Activated naive CD4-positive, alpha-beta T cell treated with anti-CD3 and anti-CD28 coated beads, Interleukin-2, amount 10 ng/mL, durations not matched to agents 7 days and 5 days (primary cell): Measurements from ENCODE around the gene PFDN1.

Experiments used
- CTCF ChIA-PET: fragments of 350-600 bp; sonication (Branson Sonifier 250); formaldehyde crosslinking; loops from one replicate; lab custom pipeline; 2021; ENCODE audit warnings: antibody characterized with exemption; lab: Charles Lee
- DNase-seq: peaks from one replicate; pipeline ENCODE4 v3.0.0-alpha.2; 2020
- H3K27ac Mint-ChIP-seq: one replicate; pipeline ENCODE4 v1.8.0; 2021; ENCODE audit warnings: mild to moderate bottlenecking, moderate library complexity, mixed read lengths
- H3K27me3 Mint-ChIP-seq: one replicate; pipeline ENCODE4 v1.8.0; 2021; ENCODE audit warnings: mild to moderate bottlenecking, mixed read lengths
- H3K36me3 Mint-ChIP-seq: one replicate; pipeline ENCODE4 v1.8.0; 2021; ENCODE audit warnings: mixed read lengths
- H3K4me1 Mint-ChIP-seq: one replicate; pipeline ENCODE4 v1.8.0; 2021; ENCODE audit warnings: mixed read lengths
- H3K4me3 Mint-ChIP-seq: one replicate; pipeline ENCODE4 v1.8.0; 2021; ENCODE audit warnings: mild to moderate bottlenecking, moderate library complexity, mixed read lengths
- H3K9me3 Mint-ChIP-seq: one replicate; pipeline ENCODE4 v1.8.0; 2021; ENCODE audit warnings: mixed read lengths

PFDN1 gene

DNA sequence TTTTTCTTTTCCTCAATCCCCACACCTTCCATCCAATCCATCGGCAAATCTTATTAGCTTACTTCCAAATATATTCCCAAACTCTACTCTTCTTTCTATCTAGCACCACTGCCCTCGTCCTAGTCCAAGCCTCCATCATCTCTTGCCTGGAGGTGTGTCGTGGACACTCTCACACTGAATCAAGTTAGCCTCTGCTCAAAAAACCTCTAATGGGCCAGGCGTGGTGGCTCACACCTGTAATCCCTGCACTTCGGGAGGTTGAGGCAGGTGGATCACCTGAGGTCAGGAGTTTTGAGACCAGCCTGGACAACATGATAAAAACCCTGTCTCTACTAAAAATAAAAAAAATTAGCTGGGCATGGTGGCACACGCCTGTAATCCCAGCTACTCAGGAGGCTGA is 46.2 kb downstream of the PFDN1 start:
- Mint-ChIP-seq H3K9me3 (peaks cover 5% of the 10 kb centered on the region), H3K27ac (no peak overlapping the region), H3K4me1 (peaks cover 47% of the 10 kb centered on the region), H3K36me3 (peaks cover 47% of the 10 kb centered on the region), H3K27me3 (no peaks in the 10 kb centered on the region), H3K4me3 (no peak overlapping the region)
- CTCF ChIA-PET, result interaction anchor here (1.9 to 29.4 kb wide), 4 partner anchors 8 to 89 kb away, joined by 4 to 856 read pairs (median 7); partner anchors contain the start of gene HBEGF
- DNase-seq, result no peak

DNA sequence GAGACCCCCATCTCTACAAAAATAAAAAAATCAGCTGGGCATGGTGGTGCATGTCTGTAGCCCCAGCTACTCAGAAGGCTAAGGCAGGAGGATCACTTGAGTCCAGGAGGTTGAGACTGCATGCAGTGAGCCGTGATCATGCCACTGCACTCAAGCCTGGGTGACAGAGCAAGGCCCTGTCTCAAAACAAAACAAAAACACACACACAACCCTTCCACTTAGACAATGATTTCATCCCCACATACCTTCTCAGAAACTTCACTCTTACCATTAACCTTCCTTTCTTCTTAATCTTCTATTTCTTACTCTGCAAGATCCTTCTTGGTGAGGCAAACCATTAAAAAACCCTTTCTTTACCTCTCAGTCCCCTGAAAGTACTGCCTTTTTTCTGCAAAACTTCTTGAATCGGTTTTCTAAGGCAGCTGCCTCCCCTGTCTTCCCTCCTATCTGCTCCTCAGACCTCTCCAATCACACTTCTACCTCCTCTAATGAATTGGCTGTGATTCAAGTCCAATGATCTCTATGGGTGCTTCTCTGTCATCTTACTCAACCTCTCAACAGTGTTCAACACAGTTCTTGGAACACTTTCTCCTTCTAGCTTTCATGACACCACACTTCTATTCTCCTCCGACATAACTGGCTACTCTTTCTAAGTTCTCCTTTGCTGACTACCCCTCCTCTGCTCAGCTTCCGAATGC is 47.3 kb downstream of the PFDN1 start:
- CTCF ChIA-PET, result interaction anchor here (3.6 to 29.4 kb wide), 2 partner anchors 11 to 90 kb away, joined by 14 to 856 read pairs; partner anchors contain the start of gene HBEGF
- Mint-ChIP-seq H3K27ac (no peak overlapping the region), H3K4me3 (no peak overlapping the region), H3K36me3 (peaks cover 43% of the 10 kb centered on the region), H3K9me3 (peaks cover 5% of the 10 kb centered on the region), H3K27me3 (no peaks in the 10 kb centered on the region), H3K4me1 (peaks cover 40% of the 10 kb centered on the region)
- no peak for DNase-seq

DNA sequence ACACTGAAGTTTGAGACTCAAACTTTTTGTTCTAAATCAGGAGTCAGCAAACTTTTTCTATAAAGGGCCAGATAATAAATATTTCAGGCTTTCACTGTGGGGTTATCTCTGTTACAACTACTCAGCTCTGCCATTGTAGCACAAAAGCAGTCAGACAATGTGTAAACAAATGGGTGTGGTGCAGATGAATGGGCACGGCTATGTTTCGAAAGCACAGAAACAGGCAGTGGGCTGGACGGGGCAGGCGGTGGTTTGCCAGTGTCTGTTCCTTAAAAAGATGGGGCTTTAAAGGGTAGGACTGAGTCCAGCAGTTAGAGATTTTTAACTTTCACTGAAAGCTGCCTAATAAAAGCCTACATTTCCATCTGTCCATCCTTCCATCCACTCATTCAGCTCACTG is 48.9 kb downstream of the PFDN1 start:
- H3K4me3 Mint-ChIP-seq, result no peak overlapping the region
- H3K36me3 Mint-ChIP-seq, result peaks cover 43% of the 10 kb centered on the region
- no peaks in the 10 kb centered on the region for H3K27me3 Mint-ChIP-seq
- H3K9me3 Mint-ChIP-seq, result peaks cover 4% of the 10 kb centered on the region
- peaks cover 41% of the 10 kb centered on the region for H3K4me1 Mint-ChIP-seq
- H3K27ac Mint-ChIP-seq, result no peak overlapping the region
- CTCF ChIA-PET, result interaction anchor here (3.6 to 29.4 kb wide), 2 partner anchors 9 to 92 kb away, joined by 14 to 856 read pairs; partner anchors contain the start of gene HBEGF
- no peak for DNase-seq

GRCh38 chr5:140252470-140253126 is 50.3 kb downstream of the PFDN1 start:
- no peaks in the 10 kb centered on the region for H3K9me3 Mint-ChIP-seq
- peaks cover 35% of the 10 kb centered on the region for H3K36me3 Mint-ChIP-seq
- no peaks in the 10 kb centered on the region for H3K27me3 Mint-ChIP-seq
- peak overlapping the region; percentile 91 for H3K27ac Mint-ChIP-seq
- no peak overlapping the region for H3K4me3 Mint-ChIP-seq
- CTCF ChIA-PET, result interaction anchor here (0.6 to 29.4 kb wide), 6 partner anchors 8 to 93 kb away, joined by 3 to 856 read pairs (median 5); partner anchors contain the start of gene HBEGF
- DNase-seq, result no peak
- H3K4me1 Mint-ChIP-seq, result peaks cover 38% of the 10 kb centered on the region

- H3K27me3 Mint-ChIP-seq, result no peaks in the 10 kb centered on the region
- H3K9me3 Mint-ChIP-seq, result no peaks in the 10 kb centered on the region
- peak overlapping the region; percentile 51 for H3K4me3 Mint-ChIP-seq
- peak overlapping the region; percentile 91 for H3K27ac Mint-ChIP-seq
- CTCF ChIA-PET, result interaction anchor here (0.6 to 29.4 kb wide), 4 partner anchors 11 to 178 kb away, joined by 3 to 856 read pairs (median 5); partner anchors contain the start of gene HBEGF
- DNase-seq, result peak; percentile 84
- H3K36me3 Mint-ChIP-seq, result peaks cover 35% of the 10 kb centered on the region
- H3K4me1 Mint-ChIP-seq, result peaks cover 41% of the 10 kb centered on the region
Observed at GRCh38 chr5:140251527-140251973, 51.4 kb downstream of the PFDN1 start.

- Mint-ChIP-seq H3K36me3 (peaks cover 43% of the 10 kb centered on the region), H3K9me3 (no peaks in the 10 kb centered on the region), H3K4me3 (no peak overlapping the region), H3K27ac (peak overlapping the region; percentile 47), H3K4me1 (peaks cover 53% of the 10 kb centered on the region), H3K27me3 (no peaks in the 10 kb centered on the region)
- CTCF ChIA-PET, result interaction anchor here (29.4 kb wide), 1 partner anchor 95 kb away, joined by 856 read pairs; the partner anchor contains the start of gene HBEGF
- DNase-seq, result no peak
Observed at GRCh38 chr5:140250386-140250785, 52.5 kb downstream of the PFDN1 start.

DNA sequence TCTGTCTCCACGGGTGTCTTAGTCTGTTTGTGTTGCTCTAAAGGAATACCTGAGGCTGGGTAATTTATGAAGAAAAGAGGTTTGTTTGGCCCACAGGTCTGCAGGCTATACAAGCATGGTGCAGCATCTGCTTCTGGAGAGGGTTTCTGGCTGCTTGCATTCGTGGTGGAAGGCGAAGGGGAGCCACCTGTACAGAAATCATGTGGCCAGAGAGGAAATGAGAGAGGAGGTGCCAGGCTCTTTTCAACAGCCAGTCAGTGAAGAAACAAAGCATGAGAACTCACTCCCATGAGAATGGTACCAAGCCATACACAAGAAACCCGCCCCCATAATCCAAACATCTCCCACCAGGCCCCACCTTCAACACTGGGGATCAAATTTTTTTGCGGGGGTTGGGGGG is 53.4 kb downstream of the PFDN1 start:
- Mint-ChIP-seq H3K4me3 (no peak overlapping the region), H3K27ac (peak overlapping the region; percentile 22)

DNA sequence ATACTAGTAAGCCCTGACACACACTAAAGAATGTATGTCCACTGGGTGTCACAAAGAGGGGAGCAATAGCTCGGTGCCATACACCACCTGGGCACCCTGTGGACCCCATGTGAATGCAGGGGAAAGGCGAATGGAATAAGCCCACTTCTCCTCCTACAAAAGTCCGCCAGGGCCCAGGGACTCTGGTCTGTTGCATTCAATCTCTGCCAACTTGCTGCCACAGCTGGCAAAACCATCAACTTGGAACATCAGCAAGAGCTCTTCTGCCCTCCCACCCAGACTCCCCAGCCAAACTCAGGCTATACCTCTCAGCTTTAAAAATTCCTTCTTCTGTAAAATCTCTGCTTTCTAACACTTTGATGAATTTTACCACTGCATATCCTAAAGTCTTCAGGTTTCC is 54.5 kb downstream of the PFDN1 start:
- CTCF ChIA-PET, result interaction anchor here (1.0 to 29.4 kb wide), 5 partner anchors 9 to 115 kb away, joined by 3 to 856 read pairs (median 3); partner anchors contain the start of genes HBEGF and SLC4A9
- Mint-ChIP-seq H3K27ac (no peak overlapping the region), H3K27me3 (no peaks in the 10 kb centered on the region), H3K4me3 (no peak overlapping the region), H3K36me3 (peaks cover 50% of the 10 kb centered on the region), H3K9me3 (no peaks in the 10 kb centered on the region), H3K4me1 (peaks cover 64% of the 10 kb centered on the region)
- DNase-seq, result no peak

More for the DNA sequence above, 53.4 kb downstream of the PFDN1 start:
- CTCF ChIA-PET, result interaction anchor here (1.6 to 29.4 kb wide), 2 partner anchors 96 to 111 kb away, joined by 3 to 856 read pairs; partner anchors contain the start of genes HBEGF and SLC4A9
- DNase-seq, result peak; percentile 40
- H3K4me1 Mint-ChIP-seq, result peaks cover 62% of the 10 kb centered on the region
- H3K36me3 Mint-ChIP-seq, result peaks cover 48% of the 10 kb centered on the region
- no peaks in the 10 kb centered on the region for H3K9me3 Mint-ChIP-seq
- H3K27me3 Mint-ChIP-seq, result no peaks in the 10 kb centered on the region

DNA sequence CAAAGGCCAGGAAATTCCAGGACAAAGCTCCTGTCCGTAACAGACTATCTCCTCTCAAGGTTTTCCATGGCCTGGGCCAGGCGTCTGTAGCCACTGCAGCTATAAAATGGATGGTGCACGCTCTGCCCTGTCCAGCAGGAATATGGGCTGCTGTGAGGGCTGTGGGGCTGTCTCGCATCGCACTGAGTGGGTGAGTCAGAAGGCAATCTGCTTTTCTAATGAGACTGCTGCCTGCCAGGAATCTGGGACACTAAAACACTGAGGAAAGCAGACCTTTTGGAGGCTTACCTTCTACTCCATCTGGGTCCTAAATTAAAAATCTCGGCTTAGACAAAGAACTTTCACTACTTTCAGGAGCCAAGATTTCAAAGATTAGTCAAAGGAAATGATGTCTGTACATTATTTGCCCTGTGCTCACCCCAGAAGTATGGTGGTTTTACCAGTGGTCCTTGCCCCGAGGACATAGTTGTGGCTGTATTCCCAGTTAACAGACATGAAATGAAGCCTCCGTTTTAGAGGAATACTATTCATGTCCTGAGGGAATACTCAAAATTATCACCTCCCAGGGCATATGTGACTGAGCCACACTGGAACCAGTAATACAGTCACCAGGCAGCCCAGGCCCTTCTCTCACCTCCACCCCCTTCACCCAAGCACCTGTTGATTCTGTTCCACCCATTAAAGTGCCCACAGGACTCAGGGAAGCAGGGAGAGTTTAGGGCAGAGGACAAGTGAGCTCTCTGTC is 56.4 kb downstream of the PFDN1 start:
- Mint-ChIP-seq H3K9me3 (no peaks in the 10 kb centered on the region), H3K27ac (peak overlapping the region; percentile 67), H3K27me3 (no peaks in the 10 kb centered on the region), H3K36me3 (peaks cover 45% of the 10 kb centered on the region), H3K4me3 (no peak overlapping the region), H3K4me1 (peaks cover 64% of the 10 kb centered on the region)
- no peak for DNase-seq
- CTCF ChIA-PET, result interaction anchor here (1.0 to 29.4 kb wide), 4 partner anchors 16 to 114 kb away, joined by 3 to 856 read pairs (median 70); partner anchors contain the start of genes HBEGF and SLC4A9

DNA sequence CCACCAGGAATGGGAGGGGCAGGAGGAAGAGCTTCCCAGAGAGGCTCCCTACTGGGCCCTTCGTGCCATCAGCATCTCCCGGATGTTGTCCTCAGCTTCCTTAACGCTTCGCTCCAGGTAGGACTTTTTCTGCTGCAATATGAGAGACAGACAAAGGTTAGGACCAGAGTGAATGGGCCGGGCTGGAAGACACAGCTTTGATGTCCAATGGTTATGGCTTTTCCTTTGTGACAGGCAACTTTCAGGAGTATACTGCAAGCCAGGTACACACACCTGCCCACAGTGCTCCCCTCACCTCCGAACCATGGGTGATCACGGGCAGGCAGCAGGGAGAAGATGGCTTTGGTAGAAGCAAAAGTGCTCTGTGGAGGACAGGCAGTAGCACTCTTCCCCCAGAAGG is 57.0 kb downstream of the PFDN1 start:
- DNase-seq, result no peak
- H3K9me3 Mint-ChIP-seq, result no peaks in the 10 kb centered on the region
- peak overlapping the region; percentile 67 for H3K27ac Mint-ChIP-seq
- H3K4me1 Mint-ChIP-seq, result peaks cover 63% of the 10 kb centered on the region
- CTCF ChIA-PET, result interaction anchor here (1.0 to 29.4 kb wide), 10 partner anchors 8 to 114 kb away, joined by 3 to 856 read pairs (median 11); partner anchors contain the start of genes HBEGF, PFDN1 and SLC4A9
- no peaks in the 10 kb centered on the region for H3K27me3 Mint-ChIP-seq
- no peak overlapping the region for H3K4me3 Mint-ChIP-seq
- H3K36me3 Mint-ChIP-seq, result peaks cover 43% of the 10 kb centered on the region

DNA sequence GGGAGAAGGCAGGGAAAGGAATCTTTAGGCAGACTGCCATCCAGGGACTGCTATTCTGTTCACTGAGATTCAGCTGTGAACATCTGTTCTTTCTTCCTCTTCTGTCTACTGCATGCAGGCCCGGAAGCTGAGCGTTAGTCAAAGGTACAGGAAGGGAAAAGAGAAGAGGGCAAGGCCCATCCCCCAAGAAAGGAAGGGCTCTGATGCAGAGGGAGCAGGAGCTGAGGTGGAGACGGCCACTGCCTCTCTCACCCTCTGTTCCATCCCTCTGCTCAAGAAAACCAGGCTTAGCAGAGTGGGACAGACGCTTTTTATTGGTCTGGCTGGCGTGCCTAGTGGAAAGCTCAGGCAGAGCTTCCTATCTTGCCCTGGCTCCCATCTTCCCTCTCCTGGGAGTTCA is 57.6 kb downstream of the PFDN1 start:
- H3K27me3 Mint-ChIP-seq, result no peaks in the 10 kb centered on the region
- no peak overlapping the region for H3K4me3 Mint-ChIP-seq
- DNase-seq, result no peak
- peak overlapping the region; percentile 9 for H3K27ac Mint-ChIP-seq
- H3K36me3 Mint-ChIP-seq, result peaks cover 39% of the 10 kb centered on the region
- no peaks in the 10 kb centered on the region for H3K9me3 Mint-ChIP-seq
- peaks cover 57% of the 10 kb centered on the region for H3K4me1 Mint-ChIP-seq
- CTCF ChIA-PET, result interaction anchor here (0.7 to 29.4 kb wide), 18 partner anchors 9 to 390 kb away, joined by 3 to 856 read pairs (median 9); partner anchors contain the start of genes EIF4EBP3, HBEGF, PFDN1 and SLC4A9

DNA sequence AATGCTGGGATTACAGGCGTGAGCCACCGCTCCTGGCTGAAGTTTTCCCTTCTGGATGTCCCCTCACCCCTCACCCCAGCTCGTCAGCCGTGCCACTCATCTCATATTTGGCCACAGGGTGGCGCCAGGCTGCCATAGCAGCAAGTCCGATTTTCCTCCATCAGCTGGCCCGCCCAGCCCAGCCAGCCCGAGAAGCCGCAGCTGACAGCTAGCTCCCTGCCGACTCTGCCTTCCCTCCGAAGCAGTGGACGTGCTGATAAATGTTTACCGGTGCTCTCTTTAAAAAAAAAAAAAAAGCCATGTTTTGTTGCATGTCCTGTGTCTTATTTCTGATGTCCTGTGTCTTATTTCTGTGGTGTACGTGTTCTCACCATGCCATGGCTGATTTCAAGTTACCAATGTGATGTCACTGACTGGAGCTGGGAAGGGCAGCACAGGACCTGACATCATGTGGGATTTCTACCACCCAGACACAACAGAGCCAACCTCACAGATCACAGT is 58.3 kb downstream of the PFDN1 start:
- peaks cover 52% of the 10 kb centered on the region for H3K4me1 Mint-ChIP-seq
- CTCF ChIA-PET, result interaction anchor here (0.7 to 29.4 kb wide), 34 partner anchors 9 to 490 kb away, joined by 3 to 856 read pairs (median 4); partner anchors contain the start of genes EIF4EBP3, HBEGF, PFDN1 and SLC4A9
- H3K27me3 Mint-ChIP-seq, result peaks cover 4% of the 10 kb centered on the region
- H3K27ac Mint-ChIP-seq, result peak overlapping the region; percentile 9
- peak; percentile 93 for DNase-seq
- H3K4me3 Mint-ChIP-seq, result peak overlapping the region; percentile 32
- no peaks in the 10 kb centered on the region for H3K9me3 Mint-ChIP-seq
- H3K36me3 Mint-ChIP-seq, result peaks cover 33% of the 10 kb centered on the region

- CTCF ChIA-PET, result interaction anchor here (0.8 to 29.4 kb wide), 29 partner anchors 8 to 491 kb away, joined by 3 to 856 read pairs (median 6); partner anchors contain the start of genes HBEGF, IK, NDUFA2 and PFDN1
- DNase-seq, result no peak
- Mint-ChIP-seq H3K4me1 (peaks cover 44% of the 10 kb centered on the region), H3K4me3 (no peak overlapping the region), H3K36me3 (peaks cover 27% of the 10 kb centered on the region), H3K27me3 (peaks cover 4% of the 10 kb centered on the region), H3K27ac (peak overlapping the region; percentile 33), H3K9me3 (no peaks in the 10 kb centered on the region)
Observed at GRCh38 chr5:140243706-140244250, 59.1 kb downstream of the PFDN1 start.
